Activated naive CD8-positive, alpha-beta T cell (primary cell): ENCODE results near the gene PPEF1.
A peak's percentile ranks its signal among the peaks of the same experiment; 100 is the strongest.
"Not testable (repeated sequence)": the region's sequence is repeated elsewhere in the genome, so short reads cannot be mapped to it uniquely, and the experiment has no call there.

ENCODE experiments used
- H3K27ac Mint-ChIP-seq: one replicate; pipeline ENCODE4 v1.8.0; 2021; ENCODE audit warnings: mixed read lengths
- H3K27me3 Mint-ChIP-seq: one replicate; pipeline ENCODE4 v1.8.0; 2021; ENCODE audit warnings: mixed read lengths
- H3K36me3 Mint-ChIP-seq: one replicate; pipeline ENCODE4 v1.8.0; 2021; ENCODE audit warnings: mixed read lengths
- H3K4me1 Mint-ChIP-seq: one replicate; pipeline ENCODE4 v1.8.0; 2021; ENCODE audit warnings: low read depth, mixed read lengths
- H3K4me3 Mint-ChIP-seq: one replicate; pipeline ENCODE4 v1.8.0; 2021; ENCODE audit warnings: mild to moderate bottlenecking, mixed read lengths
- H3K9me3 Mint-ChIP-seq: one replicate; pipeline ENCODE4 v1.8.0; 2021; ENCODE audit warnings: low read depth, mixed read lengths

PPEF1 gene

GRCh38 chrX:18825375-18825774, 117.9 kb downstream of the PPEF1 start:
- no peaks in the 10 kb centered on the region for H3K4me1 Mint-ChIP-seq
- H3K4me3 Mint-ChIP-seq, result no peak overlapping the region
- H3K36me3 Mint-ChIP-seq, result no peaks in the 10 kb centered on the region
- no peak overlapping the region for H3K27ac Mint-ChIP-seq
- H3K27me3 Mint-ChIP-seq, result no peaks in the 10 kb centered on the region
- H3K9me3 Mint-ChIP-seq, result no peaks in the 10 kb centered on the region

- no peaks in the 10 kb centered on the region for H3K36me3 Mint-ChIP-seq
- no peak overlapping the region for H3K27ac Mint-ChIP-seq
- no peaks in the 10 kb centered on the region for H3K9me3 Mint-ChIP-seq
- H3K4me3 Mint-ChIP-seq, result no peak overlapping the region
- H3K4me1 Mint-ChIP-seq, result no peaks in the 10 kb centered on the region
- no peaks in the 10 kb centered on the region for H3K27me3 Mint-ChIP-seq
Measured at GRCh38 chrX:18828832-18829404, 121.5 kb downstream of the PPEF1 start.

- H3K27ac Mint-ChIP-seq, result no peak overlapping the region
- H3K27me3 Mint-ChIP-seq, result no peaks in the 10 kb centered on the region
- no peaks in the 10 kb centered on the region for H3K4me1 Mint-ChIP-seq
- no peaks in the 10 kb centered on the region for H3K36me3 Mint-ChIP-seq
- H3K9me3 Mint-ChIP-seq, result no peaks in the 10 kb centered on the region
- H3K4me3 Mint-ChIP-seq, result no peak overlapping the region
Measured at GRCh38 chrX:18833071-18833731, 125.8 kb downstream of the PPEF1 start.

- H3K36me3 Mint-ChIP-seq, H3K9me3 Mint-ChIP-seq, H3K27ac Mint-ChIP-seq, H3K27me3 Mint-ChIP-seq, H3K4me3 Mint-ChIP-seq, H3K4me1 Mint-ChIP-seq: not testable (repeated sequence)
Measured at GRCh38 chrX:18847901-18848300, 140.5 kb downstream of the PPEF1 start.

GRCh38 chrX:18855919-18856644, 148.6 kb downstream of the PPEF1 start:
- Mint-ChIP-seq H3K27me3 (no peaks in the 10 kb centered on the region), H3K36me3 (no peaks in the 10 kb centered on the region), H3K4me3 (peak overlapping the region; percentile 13), H3K4me1 (peaks cover 37% of the 10 kb centered on the region), H3K27ac (no peak overlapping the region), H3K9me3 (no peaks in the 10 kb centered on the region)

GRCh38 chrX:18856645-18856997, 149.2 kb downstream of the PPEF1 start:
- H3K27me3 Mint-ChIP-seq, result no peaks in the 10 kb centered on the region
- H3K27ac Mint-ChIP-seq, result no peak overlapping the region
- peak overlapping the region; percentile 13 for H3K4me3 Mint-ChIP-seq
- H3K36me3 Mint-ChIP-seq, result no peaks in the 10 kb centered on the region
- peaks cover 37% of the 10 kb centered on the region for H3K4me1 Mint-ChIP-seq
- H3K9me3 Mint-ChIP-seq, result no peaks in the 10 kb centered on the region

GRCh38 chrX:18861511-18861910, 154.1 kb downstream of the PPEF1 start:
- no peaks in the 10 kb centered on the region for H3K9me3 Mint-ChIP-seq
- no peaks in the 10 kb centered on the region for H3K27me3 Mint-ChIP-seq
- H3K27ac Mint-ChIP-seq, result no peak overlapping the region
- no peak overlapping the region for H3K4me3 Mint-ChIP-seq
- H3K36me3 Mint-ChIP-seq, result no peaks in the 10 kb centered on the region
- H3K4me1 Mint-ChIP-seq, result peaks cover 4% of the 10 kb centered on the region

GRCh38 chrX:18864390-18864920, 157.0 kb downstream of the PPEF1 start:
- Mint-ChIP-seq H3K36me3 (no peaks in the 10 kb centered on the region), H3K9me3 (no peaks in the 10 kb centered on the region), H3K4me1 (no peaks in the 10 kb centered on the region), H3K27me3 (no peaks in the 10 kb centered on the region), H3K4me3 (no peak overlapping the region), H3K27ac (no peak overlapping the region)

GRCh38 chrX:18871161-18871890, 163.9 kb downstream of the PPEF1 start:
- H3K4me3 Mint-ChIP-seq, result no peak overlapping the region

GRCh38 chrX:18871970-18872369, 164.5 kb downstream of the PPEF1 start:
- no peak overlapping the region for H3K27ac Mint-ChIP-seq

More at GRCh38 chrX:18871161-18871890, 163.9 kb downstream of the PPEF1 start:
- Mint-ChIP-seq H3K27ac (no peak overlapping the region), H3K27me3 (no peaks in the 10 kb centered on the region), H3K36me3 (no peaks in the 10 kb centered on the region), H3K9me3 (no peaks in the 10 kb centered on the region), H3K4me1 (peaks cover 6% of the 10 kb centered on the region)

GRCh38 chrX:18872621-18873020, 165.2 kb downstream of the PPEF1 start:
- Mint-ChIP-seq H3K9me3 (no peaks in the 10 kb centered on the region), H3K4me1 (peaks cover 6% of the 10 kb centered on the region), H3K27me3 (no peaks in the 10 kb centered on the region), H3K36me3 (no peaks in the 10 kb centered on the region), H3K4me3 (no peak overlapping the region), H3K27ac (no peak overlapping the region)

More at GRCh38 chrX:18871970-18872369, 164.5 kb downstream of the PPEF1 start:
- Mint-ChIP-seq H3K4me1 (peaks cover 6% of the 10 kb centered on the region), H3K27me3 (no peaks in the 10 kb centered on the region), H3K4me3 (no peak overlapping the region), H3K9me3 (no peaks in the 10 kb centered on the region), H3K36me3 (no peaks in the 10 kb centered on the region)

- Mint-ChIP-seq H3K27ac (no peak overlapping the region), H3K9me3 (no peaks in the 10 kb centered on the region), H3K4me3 (no peak overlapping the region), H3K4me1 (peaks cover 6% of the 10 kb centered on the region), H3K27me3 (no peaks in the 10 kb centered on the region), H3K36me3 (no peaks in the 10 kb centered on the region)
Measured at GRCh38 chrX:18873189-18873791, 165.8 kb downstream of the PPEF1 start.

- H3K36me3 Mint-ChIP-seq, result no peaks in the 10 kb centered on the region
Measured at GRCh38 chrX:18873836-18874235, 166.4 kb downstream of the PPEF1 start.

GRCh38 chrX:18874560-18875255, 167.3 kb downstream of the PPEF1 start:
- Mint-ChIP-seq H3K27me3 (no peaks in the 10 kb centered on the region), H3K36me3 (no peaks in the 10 kb centered on the region), H3K9me3 (no peaks in the 10 kb centered on the region), H3K27ac (no peak overlapping the region), H3K4me3 (no peak overlapping the region), H3K4me1 (peaks cover 6% of the 10 kb centered on the region)

More at GRCh38 chrX:18873836-18874235, 166.4 kb downstream of the PPEF1 start:
- Mint-ChIP-seq H3K4me3 (no peak overlapping the region), H3K27me3 (no peaks in the 10 kb centered on the region), H3K4me1 (peaks cover 6% of the 10 kb centered on the region), H3K9me3 (no peaks in the 10 kb centered on the region), H3K27ac (no peak overlapping the region)
